ENCODE data around the gene PRSS16. TPM values are rescaled to one million over a fixed set of nuclear protein-coding genes. Genes with fewer than 3 reads are reported as not detected.

PRSS16 gene
- total and polyA plus RNA-seq, 9 of the 15 experiments (the other 6 are each of a cell fraction or from before 2014, with no cell fraction given) = 4.5 to 21.3 (median 12.1) TPM

DNA sequence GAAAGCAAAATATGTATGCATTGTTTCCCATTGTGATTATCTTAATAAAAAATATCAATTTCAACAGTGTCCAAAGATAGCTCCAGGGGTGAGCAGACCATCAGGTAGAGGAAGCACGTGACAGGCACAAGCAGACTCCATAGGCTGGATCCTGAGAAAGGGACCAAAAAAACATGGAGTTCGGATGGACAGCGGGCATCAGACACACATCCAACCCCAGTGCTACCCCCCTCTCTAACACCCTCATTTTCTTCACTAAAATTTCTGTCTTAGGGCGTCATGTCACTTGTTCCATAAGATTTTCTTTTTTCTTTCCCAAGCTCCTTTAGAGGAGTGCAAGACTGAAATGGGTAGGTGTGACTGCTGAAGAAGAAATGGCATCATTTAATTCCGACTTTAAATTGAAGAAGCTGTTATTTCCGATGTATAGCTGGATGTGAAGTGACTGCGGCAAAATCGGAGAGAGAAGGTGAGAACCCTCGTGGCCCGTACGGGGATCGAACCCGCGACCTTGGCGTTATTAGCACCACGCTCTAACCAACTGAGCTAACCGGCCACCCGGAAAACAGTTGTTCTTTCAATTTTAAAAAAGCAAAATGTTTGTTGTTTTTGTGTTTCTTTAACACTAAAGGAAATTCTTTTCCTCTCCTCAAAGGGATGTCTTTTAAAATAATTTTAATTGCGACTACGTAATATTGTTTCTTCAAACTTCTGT lies 10.3 kb upstream of the PRSS16 start (continued):
- no peak for TF ChIP-seq ZMIZ1 (IDR thresholded peaks at IDR 0.05; ENCODE audit: low read depth in 2 of 2, low read length in 2 of 2)
- no peak for TF ChIP-seq RFX1 (IDR thresholded peaks at IDR 0.05)
- no peak for TF ChIP-seq PCBP1 (IDR thresholded peaks at IDR 0.05; ENCODE audit: low read depth, low read length, poor library complexity, severe bottlenecking)
- TF ChIP-seq SMAD3 (CRISPR knock-in tag; conservative IDR thresholded peaks at IDR 0.05) = peak; percentile 44; the same call in 1 of the 2 replicates
- TF ChIP-seq, protein P1, sequence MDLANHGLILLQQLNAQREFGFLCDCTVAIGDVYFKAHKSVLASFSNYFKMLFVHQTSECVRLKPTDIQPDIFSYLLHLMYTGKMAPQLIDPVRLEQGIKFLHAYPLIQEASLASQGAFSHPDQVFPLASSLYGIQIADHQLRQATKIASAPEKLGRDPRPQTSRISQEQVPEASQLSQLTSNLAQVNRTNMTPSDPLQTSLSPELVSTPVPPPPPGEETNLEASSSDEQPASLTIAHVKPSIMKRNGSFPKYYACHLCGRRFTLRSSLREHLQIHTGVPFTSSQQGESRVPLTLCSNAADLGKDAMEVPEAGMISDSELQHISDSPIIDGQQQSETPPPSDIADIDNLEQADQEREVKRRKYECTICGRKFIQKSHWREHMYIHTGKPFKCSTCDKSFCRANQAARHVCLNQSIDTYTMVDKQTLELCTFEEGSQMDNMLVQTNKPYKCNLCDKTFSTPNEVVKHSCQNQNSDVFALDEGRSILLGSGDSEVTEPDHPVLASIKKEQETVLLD (IDR thresholded peaks at IDR 0.05) = no peak
- no peak for TF ChIP-seq HLTF (IDR thresholded peaks at IDR 0.05)
- no peak for TF ChIP-seq ZNF655 (CRISPR knock-in tag; IDR thresholded peaks at IDR 0.05)
- TF ChIP-seq PHF21A (IDR thresholded peaks at IDR 0.05; ENCODE audit: borderline replicate concordance, low read depth) = 0 out of 2 replicates have a peak, but pooled peaks have one; percentile 27
- TF ChIP-seq FOXJ2 (tag; IDR thresholded peaks at IDR 0.05) = peak; percentile 76; the same call in 1 of the 2 replicates
- TF ChIP-seq ESRRA (IDR thresholded peaks at IDR 0.05; ENCODE audit: borderline replicate concordance, low read depth) = no peak
- no peak for TF ChIP-seq SPI1 (IDR thresholded peaks at IDR 0.05; ENCODE audit: borderline replicate concordance, low read depth, low read length)
- no peak for TF ChIP-seq ZBTB17 (CRISPR knock-in tag; IDR thresholded peaks at IDR 0.05)
- TF ChIP-seq MEF2A (IDR thresholded peaks at IDR 0.05; ENCODE audit: control insufficient read depth, low read depth, low read length) = no peak
- peak in 1 of 2 experiments; percentile 44; a peak in 1 of 4 replicates for TF ChIP-seq MNT (conservative IDR thresholded peaks at IDR 0.05)

Data from K562 (cell line).